GM13976 (cell line): ENCODE data around the gene MED13L.

Source experiments
- DNase-seq: peaks from one replicate; pipeline ENCODE4 v3.0.0; 2012; ENCODE audit warnings: low spot score
- CTCF ChIP-seq: IDR thresholded peaks from 2 replicates; pipeline ENCODE4 v1.5.1; 2012; ENCODE audit warnings: borderline replicate concordance, mild to moderate bottlenecking; ENCODE audit not compliant: insufficient read depth; ENCODE audit errors: extremely low read depth, missing control alignments, control extremely low read depth
- in situ Hi-C: fragments of 300-500 bp; cut with MboI; formaldehyde crosslinking; loops from one replicate; pipeline ENCODE4 v1.12.0; 2022; ENCODE audit warnings: low sequenced_read_pairs, mixed read lengths, inconsistent platforms; ENCODE audit not compliant: unreplicated experiment

The MED13L gene

DNA sequence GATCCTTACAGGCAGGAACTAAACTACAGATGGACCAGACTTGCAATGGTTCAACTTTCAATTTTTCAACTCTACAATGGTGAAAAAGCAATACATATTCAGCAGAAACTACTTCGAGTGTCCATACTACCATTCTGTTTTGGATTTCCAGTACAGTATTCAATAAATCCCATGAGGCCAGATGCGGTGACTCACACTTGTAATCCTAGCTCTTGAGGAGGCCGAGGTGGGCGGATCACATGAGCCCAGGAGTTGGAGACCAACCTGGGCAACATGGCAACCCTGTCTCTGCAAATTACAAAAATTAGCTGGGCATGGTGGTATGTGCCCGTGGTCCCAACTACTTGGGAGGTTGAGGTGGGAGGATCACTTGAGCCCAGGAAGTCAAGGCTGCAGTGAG, 336.1 kb downstream of the MED13L start:
- DNase-seq = no peak
- in situ Hi-C loops = no loop called here
- TF ChIP-seq CTCF = no peak

GRCh38 chr12:115938794-115939377, 338.6 kb downstream of the MED13L start:
- in situ Hi-C loops = no loop called here
- TF ChIP-seq CTCF = no peak
- DNase-seq = no peak

GRCh38 chr12:115936997-115937916, 340.2 kb downstream of the MED13L start:
- in situ Hi-C loops = no loop called here
- DNase-seq = no peak
- TF ChIP-seq CTCF = no peak

DNA sequence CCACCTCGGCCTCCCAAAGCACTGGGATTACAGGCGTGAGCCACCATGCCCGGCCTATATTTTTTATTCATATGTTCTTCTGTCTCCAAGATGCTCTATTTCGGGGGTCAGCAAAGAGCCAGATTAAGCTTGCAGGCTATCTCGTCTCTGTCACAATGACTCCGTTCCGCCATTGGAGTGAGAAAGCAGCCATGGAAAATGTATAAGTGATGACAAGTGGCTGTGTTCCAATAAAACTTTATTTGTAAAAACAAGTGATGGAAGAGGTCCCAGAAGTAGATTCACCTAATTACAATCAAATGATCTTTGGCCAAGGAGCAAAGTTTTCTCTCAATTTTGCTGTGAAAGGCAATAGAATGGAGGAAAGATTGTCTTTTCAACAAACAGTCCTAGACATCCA, 342.6 kb downstream of the MED13L start:
- TF ChIP-seq CTCF = no peak
- no peak for DNase-seq
- in situ Hi-C loops = no loop called here

DNA sequence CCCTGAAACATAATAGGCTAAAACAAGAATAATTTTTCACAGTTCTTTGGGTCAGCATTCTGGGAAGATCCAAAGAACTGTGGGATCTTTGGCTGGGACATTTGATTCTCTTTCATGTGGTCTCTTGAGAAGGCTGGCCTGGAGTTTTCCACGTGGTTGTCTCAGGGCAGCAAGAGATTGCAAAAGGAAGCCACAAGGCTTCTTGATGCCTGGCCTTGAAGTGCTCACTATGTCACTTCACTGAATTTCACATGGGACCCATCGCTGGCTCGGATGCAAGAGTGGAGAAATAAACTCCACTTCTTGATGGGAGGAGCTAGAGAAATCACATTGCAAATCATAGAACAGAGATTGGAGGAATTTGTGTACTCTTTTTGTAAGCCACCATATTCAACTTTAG, 343.4 kb downstream of the MED13L start:
- no peak for DNase-seq
- TF ChIP-seq CTCF = no peak
- in situ Hi-C loops = no loop called here

DNA sequence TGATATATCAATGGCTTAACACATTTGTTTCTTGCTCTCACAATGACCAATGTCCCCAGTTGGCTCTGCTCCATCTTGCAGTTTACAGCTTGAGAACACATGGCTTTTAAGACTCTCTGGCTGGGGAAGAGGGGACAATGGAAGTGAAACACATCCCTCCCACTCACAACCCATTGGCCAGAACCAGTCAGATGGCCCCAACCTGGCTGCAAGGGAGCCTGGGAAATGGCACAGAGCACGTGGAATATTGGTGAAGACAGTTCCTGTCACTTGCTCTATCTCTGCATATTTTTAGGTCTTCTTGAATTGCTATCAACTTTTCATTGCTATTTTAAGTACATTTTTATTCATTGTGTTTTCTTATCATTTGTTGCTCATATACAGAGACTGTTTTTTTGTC, 345.4 kb downstream of the MED13L start:
- no peak for TF ChIP-seq CTCF
- DNase-seq = no peak
- in situ Hi-C loops = no loop called here

GRCh38 chr12:115930336-115930735, 347.2 kb downstream of the MED13L start:
- DNase-seq = no peak
- in situ Hi-C loops = no loop called here
- TF ChIP-seq CTCF = no peak
